ENCODE data around the gene TSPAN9.

The TSPAN9 gene

DNA sequence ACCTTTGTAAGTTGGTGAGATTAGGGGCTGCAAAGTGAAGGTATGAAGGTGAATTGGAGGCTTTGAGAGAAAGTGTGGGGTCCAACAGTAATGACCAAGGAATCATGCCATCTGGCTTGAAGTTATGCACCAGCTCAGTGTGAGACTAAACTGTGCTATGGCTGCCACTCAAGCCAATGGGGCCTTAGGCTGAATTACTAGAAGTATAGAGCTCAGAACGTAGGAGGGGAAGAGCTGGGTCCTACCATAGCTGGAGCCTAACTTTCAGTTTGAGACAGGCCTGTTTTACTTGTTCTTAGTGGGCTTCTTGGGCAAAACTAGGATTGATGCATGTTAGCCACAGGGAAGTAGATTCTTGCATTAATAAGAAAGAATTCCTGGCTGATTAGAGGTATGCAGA, 194.0 kb downstream of the TSPAN9 start:
- no peak overlapping the region for H3K4me3 ChIP-seq
- no peak for DNase-seq (ENCODE audit: low spot score in 2 of 2)
- H3K4me1 ChIP-seq: no peaks in the 10 kb centered on the region
- no peaks in the 10 kb centered on the region for H3K9me3 ChIP-seq
- H3K36me3 ChIP-seq (replicated peaks): no peaks in the 10 kb centered on the region
- in situ Hi-C loops (cut with MboI; ENCODE audit: low sequenced_read_pairs): loop anchor here (5.0 kb wide), 1 partner anchor 139 kb away; no protein-coding TSS in a partner anchor
- H3K27me3 ChIP-seq (ENCODE audit: low read depth): no peaks in the 10 kb centered on the region; the same call in 1 of the 2 replicates

GRCh38 chr12:3271639-3272038, 194.5 kb downstream of the TSPAN9 start:
- Histone ChIP-seq H3K9me3 (no peaks in the 10 kb centered on the region), H3K4me3 (no peak overlapping the region), H3K36me3 (replicated peaks) (no peaks in the 10 kb centered on the region), H3K4me1 (no peaks in the 10 kb centered on the region), H3K27me3 (ENCODE audit: low read depth) (no peaks in the 10 kb centered on the region; the same call in 1 of the 2 replicates)
- in situ Hi-C loops (cut with MboI; ENCODE audit: low sequenced_read_pairs): loop anchor here (5.0 kb wide), 1 partner anchor 139 kb away; no protein-coding TSS in a partner anchor
- no peak for DNase-seq (ENCODE audit: low spot score in 2 of 2)

DNA sequence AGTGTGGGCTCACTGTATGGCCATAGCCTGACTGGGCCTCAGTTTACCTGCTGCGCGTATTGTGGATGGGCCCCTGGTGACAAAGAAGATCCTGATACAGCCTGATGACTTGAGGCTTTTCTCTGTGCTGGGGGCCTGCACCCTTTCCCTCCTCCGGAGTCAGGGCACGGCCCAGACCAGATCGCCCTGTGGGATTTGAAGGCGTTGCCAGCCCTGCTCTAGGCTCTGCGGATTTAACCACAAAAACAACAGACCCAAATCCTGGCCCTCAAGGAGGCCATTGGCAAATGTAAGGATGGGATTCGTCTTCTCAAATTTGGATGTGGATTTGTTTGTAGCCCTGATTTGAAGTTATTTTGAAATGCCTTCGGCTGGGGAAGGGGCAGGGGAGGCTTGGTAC, 195.8 kb downstream of the TSPAN9 start:
- H3K27me3 ChIP-seq (ENCODE audit: low read depth): no peaks in the 10 kb centered on the region
- H3K4me3 ChIP-seq: no peak overlapping the region
- in situ Hi-C loops (cut with MboI; ENCODE audit: low sequenced_read_pairs): loop anchor here (5.0 kb wide), 1 partner anchor 141 kb away; no protein-coding TSS in a partner anchor
- no peaks in the 10 kb centered on the region for H3K4me1 ChIP-seq
- DNase-seq (ENCODE audit: low spot score in 2 of 2): no peak
- H3K36me3 ChIP-seq (replicated peaks): no peaks in the 10 kb centered on the region
- no peaks in the 10 kb centered on the region for H3K9me3 ChIP-seq

- Histone ChIP-seq H3K4me1 (no peaks in the 10 kb centered on the region), H3K9me3 (no peaks in the 10 kb centered on the region), H3K36me3 (replicated peaks) (no peaks in the 10 kb centered on the region), H3K27me3 (ENCODE audit: low read depth) (no peaks in the 10 kb centered on the region), H3K4me3 (no peak overlapping the region)
- in situ Hi-C loops (cut with MboI; ENCODE audit: low sequenced_read_pairs): loop anchor here (5.0 kb wide), 1 partner anchor 141 kb away; no protein-coding TSS in a partner anchor
- no peak for DNase-seq (ENCODE audit: low spot score in 2 of 2)
Observed at GRCh38 chr12:3273409-3273853, 196.3 kb downstream of the TSPAN9 start.

DNA sequence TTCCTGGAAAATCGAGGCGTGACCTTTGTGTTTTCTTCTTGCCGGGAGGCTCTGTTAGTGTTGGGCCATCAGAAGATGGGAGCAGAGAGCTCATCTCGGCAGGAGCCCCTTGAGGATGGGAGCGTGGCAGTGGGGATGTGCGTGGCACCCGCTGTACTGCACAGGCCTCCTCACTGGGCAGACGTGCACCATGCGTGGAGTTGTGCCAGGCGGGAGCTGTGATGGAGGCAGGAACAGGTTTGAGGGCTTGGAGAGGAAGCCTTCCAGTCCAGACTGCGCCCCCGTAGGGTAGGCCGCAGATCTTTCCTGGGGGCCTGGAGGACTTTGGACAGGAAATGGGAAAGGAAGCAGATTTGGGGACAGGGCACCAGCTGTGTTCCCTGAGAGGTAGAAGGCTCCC, 197.5 kb downstream of the TSPAN9 start:
- in situ Hi-C loops (cut with MboI; ENCODE audit: low sequenced_read_pairs): loop anchor here (5.0 kb wide), 2 partner anchors 142 to 202 kb away; no protein-coding TSS in a partner anchor
- Histone ChIP-seq H3K4me1 (no peaks in the 10 kb centered on the region), H3K36me3 (replicated peaks) (no peaks in the 10 kb centered on the region), H3K27me3 (ENCODE audit: low read depth) (no peaks in the 10 kb centered on the region), H3K9me3 (no peaks in the 10 kb centered on the region), H3K4me3 (no peak overlapping the region)
- no peak for DNase-seq (ENCODE audit: low spot score in 2 of 2)

GRCh38 chr12:3275171-3276041, 198.2 kb downstream of the TSPAN9 start:
- no peaks in the 10 kb centered on the region for H3K9me3 ChIP-seq
- no peaks in the 10 kb centered on the region for H3K36me3 ChIP-seq (replicated peaks)
- H3K4me3 ChIP-seq: no peak overlapping the region
- no peaks in the 10 kb centered on the region for H3K27me3 ChIP-seq (ENCODE audit: low read depth)
- DNase-seq (ENCODE audit: low spot score in 2 of 2): peak; percentile 54 to 84
- in situ Hi-C loops (cut with MboI; ENCODE audit: low sequenced_read_pairs): loop anchor here (5.0 kb wide), 1 partner anchor 203 kb away; no protein-coding TSS in a partner anchor
- no peaks in the 10 kb centered on the region for H3K4me1 ChIP-seq

GRCh38 chr12:3276226-3276625, 199.0 kb downstream of the TSPAN9 start:
- in situ Hi-C loops (cut with MboI; ENCODE audit: low sequenced_read_pairs): loop anchor here (5.0 kb wide), 1 partner anchor 204 kb away; no protein-coding TSS in a partner anchor
- Histone ChIP-seq H3K27me3 (ENCODE audit: low read depth) (no peaks in the 10 kb centered on the region), H3K4me1 (no peaks in the 10 kb centered on the region), H3K4me3 (no peak overlapping the region), H3K36me3 (replicated peaks) (no peaks in the 10 kb centered on the region), H3K9me3 (no peaks in the 10 kb centered on the region)
- DNase-seq (ENCODE audit: low spot score in 2 of 2): no peak

GRCh38 chr12:3277306-3277943, 200.2 kb downstream of the TSPAN9 start:
- H3K9me3 ChIP-seq: no peaks in the 10 kb centered on the region
- no peak for DNase-seq (ENCODE audit: low spot score in 2 of 2)
- no peaks in the 10 kb centered on the region for H3K4me1 ChIP-seq
- H3K36me3 ChIP-seq (replicated peaks): no peaks in the 10 kb centered on the region
- in situ Hi-C loops (cut with MboI; ENCODE audit: low sequenced_read_pairs): loop anchor here (5.0 kb wide), 1 partner anchor 205 kb away; no protein-coding TSS in a partner anchor
- no peak overlapping the region for H3K4me3 ChIP-seq
- H3K27me3 ChIP-seq (ENCODE audit: low read depth): no peaks in the 10 kb centered on the region

- H3K27me3 ChIP-seq (ENCODE audit: low read depth): no peaks in the 10 kb centered on the region
- no peaks in the 10 kb centered on the region for H3K9me3 ChIP-seq
- no peaks in the 10 kb centered on the region for H3K4me1 ChIP-seq
- H3K36me3 ChIP-seq (replicated peaks): no peaks in the 10 kb centered on the region
- in situ Hi-C loops (cut with MboI; ENCODE audit: low sequenced_read_pairs): loop anchor here (5.0 kb wide), 1 partner anchor 207 kb away; no protein-coding TSS in a partner anchor
- no peak overlapping the region for H3K4me3 ChIP-seq
- no peak for DNase-seq (ENCODE audit: low spot score in 2 of 2)
Observed at GRCh38 chr12:3278681-3279414, 201.7 kb downstream of the TSPAN9 start.

DNA sequence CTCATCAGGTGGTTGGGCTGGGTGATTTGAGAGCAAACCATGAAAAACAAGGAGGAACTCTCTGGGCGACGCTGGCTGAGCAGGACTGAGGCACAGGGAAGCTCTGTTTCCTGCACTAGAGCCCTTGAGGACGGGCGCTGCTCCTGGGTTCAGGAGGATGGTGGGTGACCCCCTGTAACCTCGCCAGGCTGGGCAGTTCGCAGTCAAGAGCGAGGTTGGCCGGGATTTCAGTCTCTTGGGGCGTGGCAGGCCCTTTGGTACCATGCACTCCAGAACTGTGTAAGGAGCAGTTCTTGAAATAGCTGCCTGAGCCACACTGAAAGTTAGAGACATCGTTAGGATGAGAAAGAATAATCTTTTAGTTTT, 202.2 kb downstream of the TSPAN9 start:
- in situ Hi-C loops (cut with MboI; ENCODE audit: low sequenced_read_pairs): loop anchor here (5.0 kb wide), 1 partner anchor 207 kb away; no protein-coding TSS in a partner anchor
- H3K27me3 ChIP-seq (ENCODE audit: low read depth): no peaks in the 10 kb centered on the region
- no peak overlapping the region for H3K4me3 ChIP-seq
- H3K9me3 ChIP-seq: no peaks in the 10 kb centered on the region
- no peak for DNase-seq (ENCODE audit: low spot score in 2 of 2)
- H3K4me1 ChIP-seq: no peaks in the 10 kb centered on the region
- H3K36me3 ChIP-seq (replicated peaks): no peaks in the 10 kb centered on the region

DNA sequence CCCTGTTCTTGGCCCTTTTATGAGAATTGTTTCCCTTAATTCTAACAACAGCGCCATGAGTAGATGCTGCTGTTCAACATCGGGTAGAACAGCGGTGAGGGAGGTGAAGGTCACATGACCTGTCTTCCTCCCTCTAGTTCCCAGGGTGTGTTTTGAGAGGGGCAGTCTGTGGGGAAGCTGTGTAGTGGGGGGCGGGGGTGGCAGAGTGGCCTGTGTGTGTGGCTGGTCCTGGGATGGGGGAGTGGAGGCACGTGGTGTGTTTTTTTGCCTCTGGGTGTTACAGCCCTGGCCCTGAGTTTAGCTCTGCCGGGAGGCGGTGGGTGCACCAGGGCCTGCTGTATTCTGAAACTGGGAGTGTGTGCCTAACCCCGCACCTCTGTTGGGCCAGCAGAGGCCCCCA, 202.7 kb downstream of the TSPAN9 start:
- Histone ChIP-seq H3K36me3 (replicated peaks) (no peaks in the 10 kb centered on the region), H3K4me3 (no peak overlapping the region)
- in situ Hi-C loops (cut with MboI; ENCODE audit: low sequenced_read_pairs): loop anchor here (5.0 kb wide), 1 partner anchor 208 kb away; no protein-coding TSS in a partner anchor

GRCh38 chr12:3280967-3281366, 203.8 kb downstream of the TSPAN9 start:
- DNase-seq (ENCODE audit: low spot score in 2 of 2): no peak
- in situ Hi-C loops (cut with MboI; ENCODE audit: low sequenced_read_pairs): no loop called here
- Histone ChIP-seq H3K27me3 (ENCODE audit: low read depth) (no peaks in the 10 kb centered on the region), H3K9me3 (no peaks in the 10 kb centered on the region), H3K36me3 (replicated peaks) (no peaks in the 10 kb centered on the region), H3K4me1 (no peaks in the 10 kb centered on the region), H3K4me3 (no peak overlapping the region)

More for the DNA sequence above, 202.7 kb downstream of the TSPAN9 start:
- H3K4me1 ChIP-seq: no peaks in the 10 kb centered on the region
- H3K27me3 ChIP-seq (ENCODE audit: low read depth): no peaks in the 10 kb centered on the region
- no peak for DNase-seq (ENCODE audit: low spot score in 2 of 2)
- H3K9me3 ChIP-seq: no peaks in the 10 kb centered on the region

All from HAP-1 (cell line).